ENCODE measurements around the gene CCSER1. TPM values are rescaled to one million over a fixed set of nuclear protein-coding genes. Genes with fewer than 3 reads are reported as not detected.

Gene CCSER1
- total RNA-seq, 1 donor = 0.43 TPM

DNA sequence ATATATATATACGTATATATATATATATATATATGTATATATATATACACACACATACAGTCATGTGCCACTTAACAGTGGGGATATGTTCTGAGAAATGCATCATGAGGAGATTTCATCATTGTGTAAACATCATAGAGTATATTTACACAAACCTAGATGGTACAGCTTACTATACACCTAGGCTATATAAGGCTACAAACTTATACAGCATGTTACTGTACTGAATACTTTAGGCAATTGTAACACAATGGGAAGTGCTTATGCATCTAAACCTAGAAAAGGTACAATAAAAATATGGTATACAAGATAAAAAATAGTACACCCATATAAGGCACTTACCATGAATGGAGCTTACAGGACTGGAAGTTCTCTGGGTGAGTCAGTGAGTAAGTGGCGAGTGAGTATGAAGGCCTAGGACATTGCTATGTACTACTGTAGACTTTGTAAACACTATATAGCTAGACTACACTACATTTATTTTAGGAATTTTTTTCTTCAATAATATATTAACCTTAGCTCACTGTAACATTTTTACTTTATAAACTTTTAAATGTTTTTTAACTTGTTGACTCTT, 13.2 kb upstream of the CCSER1 start:
- TF ChIP-seq, protein P1, sequence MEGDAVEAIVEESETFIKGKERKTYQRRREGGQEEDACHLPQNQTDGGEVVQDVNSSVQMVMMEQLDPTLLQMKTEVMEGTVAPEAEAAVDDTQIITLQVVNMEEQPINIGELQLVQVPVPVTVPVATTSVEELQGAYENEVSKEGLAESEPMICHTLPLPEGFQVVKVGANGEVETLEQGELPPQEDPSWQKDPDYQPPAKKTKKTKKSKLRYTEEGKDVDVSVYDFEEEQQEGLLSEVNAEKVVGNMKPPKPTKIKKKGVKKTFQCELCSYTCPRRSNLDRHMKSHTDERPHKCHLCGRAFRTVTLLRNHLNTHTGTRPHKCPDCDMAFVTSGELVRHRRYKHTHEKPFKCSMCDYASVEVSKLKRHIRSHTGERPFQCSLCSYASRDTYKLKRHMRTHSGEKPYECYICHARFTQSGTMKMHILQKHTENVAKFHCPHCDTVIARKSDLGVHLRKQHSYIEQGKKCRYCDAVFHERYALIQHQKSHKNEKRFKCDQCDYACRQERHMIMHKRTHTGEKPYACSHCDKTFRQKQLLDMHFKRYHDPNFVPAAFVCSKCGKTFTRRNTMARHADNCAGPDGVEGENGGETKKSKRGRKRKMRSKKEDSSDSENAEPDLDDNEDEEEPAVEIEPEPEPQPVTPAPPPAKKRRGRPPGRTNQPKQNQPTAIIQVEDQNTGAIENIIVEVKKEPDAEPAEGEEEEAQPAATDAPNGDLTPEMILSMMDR (IDR thresholded peaks at IDR 0.05; ENCODE audit: insufficient read depth, low read depth, low read length) = no peak
- no peak for DNase-seq (ENCODE audit: low read depth)

DNA sequence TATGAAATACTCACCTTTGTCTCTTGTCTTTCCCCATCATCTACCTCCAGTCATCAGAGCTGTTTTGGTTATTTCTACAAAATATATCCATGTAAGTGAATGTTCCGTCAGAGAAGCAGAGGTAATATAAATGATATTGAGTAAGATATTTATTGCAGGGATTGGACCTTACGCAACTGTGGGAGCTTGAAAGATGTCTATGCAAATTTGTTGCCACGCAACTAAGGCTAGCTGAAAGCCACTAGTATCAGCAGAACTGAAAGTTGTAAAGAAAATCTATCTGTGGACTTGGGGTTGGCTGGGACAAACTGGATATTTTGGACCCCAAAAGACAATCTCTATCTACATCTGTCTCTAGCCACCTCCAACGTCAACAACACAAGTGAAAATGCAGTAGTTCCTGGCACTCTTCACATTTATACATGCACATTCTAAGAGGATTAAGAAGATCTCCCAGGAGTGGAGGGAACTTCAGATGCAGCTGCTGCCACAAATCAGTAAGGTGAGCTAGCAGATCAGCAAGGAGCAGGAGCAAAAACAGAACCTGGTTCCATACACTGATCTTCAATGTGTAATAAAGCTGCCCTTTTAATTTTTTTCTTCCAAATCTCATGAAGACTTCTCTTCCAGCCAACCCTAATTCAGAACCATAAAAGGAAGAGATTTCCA, 8.5 kb upstream of the CCSER1 start:
- TF ChIP-seq, protein P1 (IDR thresholded peaks at IDR 0.05; ENCODE audit: insufficient read depth, low read depth, low read length) = no peak
- no peak overlapping the region for H3K4me3 ChIP-seq (ENCODE audit: low read depth, low read length)
- no peak for DNase-seq (ENCODE audit: low read depth)

More for the DNA sequence above, 13.2 kb upstream of the CCSER1 start:
- H3K4me3 ChIP-seq (ENCODE audit: low read depth, low read length) = no peak overlapping the region

DNA sequence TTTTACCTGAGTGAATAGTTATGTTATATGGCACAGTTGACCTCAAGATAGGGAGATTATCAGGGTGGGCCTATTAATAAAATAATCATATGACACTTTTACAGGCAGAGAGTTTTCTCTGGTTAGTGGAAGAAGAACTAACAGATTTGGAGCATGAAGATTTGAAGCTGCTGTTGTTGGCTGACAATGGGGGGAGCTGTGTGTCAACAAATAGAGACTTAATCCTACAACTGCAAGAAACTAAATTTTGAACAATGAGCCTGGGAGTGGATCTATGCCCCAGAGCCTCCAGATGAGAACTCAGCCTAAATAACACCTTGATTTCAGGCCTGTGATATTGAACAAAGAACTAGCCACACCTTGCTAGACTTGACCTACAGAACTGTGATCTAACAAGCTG, 7.2 kb upstream of the CCSER1 start:
- H3K4me3 ChIP-seq (ENCODE audit: low read depth, low read length) = no peak overlapping the region
- TF ChIP-seq, protein P1 (IDR thresholded peaks at IDR 0.05; ENCODE audit: insufficient read depth, low read depth, low read length) = no peak
- no peak for DNase-seq (ENCODE audit: low read depth)

DNA sequence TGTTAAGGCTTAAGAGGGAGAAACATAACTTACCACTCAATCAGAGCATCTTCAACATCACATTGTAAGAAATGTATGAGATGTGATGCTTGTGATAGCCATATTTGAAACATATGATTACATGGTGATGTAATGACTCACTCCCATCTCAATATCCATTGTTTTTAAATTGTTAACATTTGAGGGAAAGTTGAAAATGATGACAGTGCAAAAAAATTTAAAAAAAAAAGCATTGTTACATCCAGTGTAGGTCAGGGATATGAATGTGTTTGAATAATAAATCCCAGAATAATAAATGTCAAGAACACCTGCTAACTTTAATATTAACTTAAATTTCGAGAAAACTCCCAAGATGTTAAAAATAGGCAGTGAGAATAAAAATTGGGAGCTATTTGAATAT, 6.4 kb upstream of the CCSER1 start:
- no peak overlapping the region for H3K4me3 ChIP-seq (ENCODE audit: low read depth, low read length)
- TF ChIP-seq, protein P1 (IDR thresholded peaks at IDR 0.05; ENCODE audit: insufficient read depth, low read depth, low read length) = no peak
- DNase-seq (ENCODE audit: low read depth) = no peak

DNA sequence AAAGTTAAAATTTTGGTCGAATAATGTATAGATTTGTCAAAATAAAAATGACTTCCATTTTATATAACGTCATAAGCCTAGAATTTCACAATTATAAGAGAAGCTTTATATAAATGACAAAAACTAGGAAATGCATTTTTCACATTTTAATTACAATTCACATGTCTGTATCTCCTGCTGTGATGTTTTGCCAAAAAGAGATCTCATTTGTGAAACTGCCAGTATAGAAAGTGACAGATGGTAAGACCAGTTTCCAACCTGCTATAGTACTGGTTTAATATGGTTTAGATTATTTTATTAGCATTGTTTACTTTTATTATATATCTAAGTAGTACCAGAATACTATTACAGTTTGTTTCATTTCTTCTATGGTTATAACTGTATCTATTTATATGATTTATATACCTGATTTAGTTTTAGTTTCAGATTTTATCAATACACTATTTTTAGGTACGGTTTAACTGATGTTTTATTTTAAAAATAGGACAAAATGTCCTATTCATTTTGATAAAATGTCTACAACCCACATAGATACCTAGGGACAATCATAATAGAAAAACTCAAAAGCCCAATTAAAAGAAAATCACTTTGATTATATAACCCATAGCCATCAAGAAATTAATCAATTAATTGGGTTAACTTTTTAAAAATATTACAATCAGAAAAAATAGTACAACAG, 5.4 kb upstream of the CCSER1 start:
- no peak for DNase-seq (ENCODE audit: low read depth)
- H3K4me3 ChIP-seq (ENCODE audit: low read depth, low read length) = no peak overlapping the region
- TF ChIP-seq, protein P1 (IDR thresholded peaks at IDR 0.05; ENCODE audit: insufficient read depth, low read depth, low read length) = no peak

DNA sequence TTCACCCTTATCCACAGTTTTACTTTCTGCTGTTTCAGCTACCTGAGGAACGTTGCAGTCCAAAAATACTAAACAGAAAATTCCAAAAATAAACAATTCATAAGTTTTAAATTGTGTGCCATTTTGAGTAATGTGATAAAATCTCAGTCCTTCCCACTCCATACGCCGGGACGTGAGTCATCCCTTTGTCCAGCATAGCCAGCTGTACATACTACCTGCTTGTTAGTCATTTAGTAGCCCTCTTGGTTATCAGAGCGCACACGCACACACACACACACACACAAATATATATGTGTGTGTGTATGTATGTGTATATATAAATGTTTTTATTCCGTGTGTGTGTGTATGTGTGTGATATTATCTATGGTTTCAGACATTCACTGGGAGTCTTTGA, 4.8 kb upstream of the CCSER1 start:
- DNase-seq (ENCODE audit: low read depth) = no peak
- TF ChIP-seq, protein P1 (IDR thresholded peaks at IDR 0.05; ENCODE audit: insufficient read depth, low read depth, low read length) = no peak
- no peak overlapping the region for H3K4me3 ChIP-seq (ENCODE audit: low read depth, low read length)

Data from fibroblast of villous mesenchyme (primary cell).